ENCODE data around the gene MLXIPL. TPM values are rescaled to one million over a fixed set of nuclear protein-coding genes. Genes with fewer than 3 reads are reported as not detected.
A peak's percentile ranks its signal among the peaks of the same experiment; 100 is the strongest.
"Not testable (repeated sequence)": the region's sequence is repeated elsewhere in the genome, so short reads cannot be mapped to it uniquely, and the experiment has no call there.

The MLXIPL gene
- total and polyA plus RNA-seq, 2 experiments from 2014 or later = 21.7 to 46.7 TPM

GRCh38 chr7:73611017-73611555 lies 13.2 kb downstream of the MLXIPL start:
- Histone ChIP-seq H2AFZ (no peak overlapping the region), H3K4me3 (no peak overlapping the region), H3K36me3 (replicated peaks; ENCODE audit: insufficient read depth, low read depth) (no peaks in the 10 kb centered on the region), H3K9me3 (ENCODE audit: low read depth) (no peaks in the 10 kb centered on the region), H3K27ac (no peak overlapping the region), H3K9me2 (replicated peaks; ENCODE audit: insufficient read depth) (no peaks in the 10 kb centered on the region), H3K27me3 (no peaks in the 10 kb centered on the region), H3K4me1 (ENCODE audit: insufficient read depth) (no peaks in the 10 kb centered on the region), H4K20me1 (ENCODE audit: insufficient read depth, poor library complexity, severe bottlenecking) (no peaks in the 10 kb centered on the region), H3K4me2 (no peak overlapping the region), H3K79me2 (no peaks in the 10 kb centered on the region)
- TF ChIP-seq CTCF (IDR thresholded peaks at IDR 0.05; ENCODE audit: poor library complexity) = no peak
- WGBS (ENCODE audit: low lambda C conversion rate, missing lambda C conversion rate) = 84% methylated on average over 11 of the region's 11 CpGs
- DNase-seq (ENCODE audit: low spot score) = no peak

DNA sequence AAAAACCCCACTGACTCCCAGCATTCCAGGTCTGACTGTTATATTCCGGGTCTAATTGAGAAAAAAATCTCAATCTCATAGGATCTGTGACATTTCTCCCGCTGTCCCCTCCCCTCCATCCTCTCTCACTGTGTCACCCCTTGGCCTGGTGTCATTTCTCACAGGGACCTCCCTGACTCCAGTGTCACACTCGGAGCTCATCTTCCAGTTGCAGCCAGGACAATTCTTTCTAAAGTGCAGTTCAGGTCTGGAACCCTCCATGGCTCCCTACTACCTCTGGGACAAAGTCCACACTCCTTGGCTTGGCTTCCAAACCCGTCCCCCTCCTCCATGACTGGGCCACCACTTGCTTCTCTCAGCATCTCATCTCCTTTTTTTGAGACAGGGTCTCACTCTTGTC lies 14.2 kb downstream of the MLXIPL start:
- H3K79me2 ChIP-seq = no peaks in the 10 kb centered on the region
- TF ChIP-seq EZH2 (IDR thresholded peaks at IDR 0.05; ENCODE audit: borderline replicate concordance) (no peak), EZH2phosphoT487 (IDR thresholded peaks at IDR 0.05; ENCODE audit: low read depth, severe bottlenecking, unreplicated experiment) (no peak), CTCF (IDR thresholded peaks at IDR 0.05; ENCODE audit: poor library complexity) (no peak)
- H3K36me3 ChIP-seq (replicated peaks; ENCODE audit: insufficient read depth, low read depth) = no peaks in the 10 kb centered on the region
- no peak overlapping the region for H3K27ac ChIP-seq
- no peak overlapping the region for H3K4me3 ChIP-seq
- no peaks in the 10 kb centered on the region for H3K9me2 ChIP-seq (replicated peaks; ENCODE audit: insufficient read depth)
- 92% methylated on average over 4 of the region's 4 CpGs for WGBS (ENCODE audit: low lambda C conversion rate, missing lambda C conversion rate)
- no peaks in the 10 kb centered on the region for H3K9me3 ChIP-seq (ENCODE audit: low read depth)
- H4K20me1 ChIP-seq (ENCODE audit: insufficient read depth, poor library complexity, severe bottlenecking) = no peaks in the 10 kb centered on the region
- no peak overlapping the region for H3K4me2 ChIP-seq
- no peaks in the 10 kb centered on the region for H3K4me1 ChIP-seq (ENCODE audit: insufficient read depth)
- H3K27me3 ChIP-seq = no peaks in the 10 kb centered on the region
- no peak for DNase-seq (ENCODE audit: low spot score)
- H2AFZ ChIP-seq = no peak overlapping the region

- WGBS (ENCODE audit: low lambda C conversion rate, missing lambda C conversion rate) = 86% methylated on average over 5 of the region's 5 CpGs
- not testable (repeated sequence) for H3K79me2 ChIP-seq; H3K27ac ChIP-seq; H3K9me3 ChIP-seq (ENCODE audit: low read depth); H3K27me3 ChIP-seq; DNase-seq (ENCODE audit: low spot score); H3K4me1 ChIP-seq (ENCODE audit: insufficient read depth); H4K20me1 ChIP-seq (ENCODE audit: insufficient read depth, poor library complexity, severe bottlenecking); H3K36me3 ChIP-seq (replicated peaks; ENCODE audit: insufficient read depth, low read depth); H3K4me3 ChIP-seq; H2AFZ ChIP-seq; H3K4me2 ChIP-seq; H3K9me2 ChIP-seq (replicated peaks; ENCODE audit: insufficient read depth)
These were observed 16.7 kb downstream of the MLXIPL start for GRCh38 chr7:73607692-73607983.

DNA sequence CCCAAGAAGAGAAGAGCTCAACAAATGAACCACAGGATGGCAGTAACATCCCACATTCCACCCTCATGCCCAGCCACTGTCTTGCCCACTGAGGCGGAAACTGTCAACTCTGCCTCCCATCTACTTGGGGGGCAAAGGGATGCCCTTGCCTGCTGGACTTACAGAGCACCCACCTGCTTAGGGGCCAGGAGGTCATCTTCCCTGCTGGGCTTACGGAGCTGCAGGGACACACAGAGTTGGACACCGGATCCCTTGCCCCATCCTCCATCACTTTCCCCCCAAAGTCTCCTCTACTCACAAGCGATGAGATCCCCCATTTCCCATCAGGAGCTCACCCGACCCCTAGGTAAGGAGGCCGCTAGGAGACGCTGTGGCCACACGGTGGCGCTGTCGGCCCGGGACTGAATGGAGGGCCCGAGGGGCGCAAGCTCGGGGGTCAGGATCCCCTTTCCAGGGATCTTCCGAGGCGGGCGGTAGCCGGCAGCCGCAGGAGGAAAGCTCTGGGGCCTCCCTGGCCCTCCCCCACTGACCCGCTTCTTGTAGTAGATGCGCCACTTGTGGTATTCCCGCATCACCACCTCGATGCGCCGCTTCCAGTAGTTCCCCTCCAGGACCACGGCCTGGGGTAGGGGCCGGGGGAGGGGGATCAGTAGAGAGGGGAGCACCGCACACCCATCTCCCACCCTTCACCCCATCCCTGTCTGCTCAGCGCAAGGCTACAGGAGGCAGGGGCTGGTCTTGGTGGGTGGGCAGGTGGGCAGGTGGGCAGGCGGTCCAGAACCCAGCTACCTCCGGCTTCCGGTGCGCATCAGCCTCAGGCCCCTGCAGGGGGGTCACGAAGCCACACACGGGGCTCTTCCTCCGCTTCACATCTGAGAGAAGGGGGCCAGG lies 17.3 kb downstream of the MLXIPL start:
- Histone ChIP-seq H4K20me1 (ENCODE audit: insufficient read depth, poor library complexity, severe bottlenecking) (no peaks in the 10 kb centered on the region), H3K27me3 (no peaks in the 10 kb centered on the region), H3K36me3 (replicated peaks; ENCODE audit: insufficient read depth, low read depth) (no peaks in the 10 kb centered on the region), H3K4me2 (peak overlapping the region; percentile 74), H3K4me1 (ENCODE audit: insufficient read depth) (no peaks in the 10 kb centered on the region), H3K9me2 (replicated peaks; ENCODE audit: insufficient read depth) (no peaks in the 10 kb centered on the region), H3K9me3 (ENCODE audit: low read depth) (no peaks in the 10 kb centered on the region), H3K79me2 (no peaks in the 10 kb centered on the region), H3K27ac (no peak overlapping the region), H3K4me3 (no peak overlapping the region), H2AFZ (no peak overlapping the region)
- 21% methylated on average over 26 of the region's 36 CpGs for WGBS (ENCODE audit: low lambda C conversion rate, missing lambda C conversion rate)
- DNase-seq (ENCODE audit: low spot score) = peak; percentile 77
- TF ChIP-seq EZH2 (IDR thresholded peaks at IDR 0.05; ENCODE audit: borderline replicate concordance) = no peak
- peak; percentile 98 for TF ChIP-seq CTCF (IDR thresholded peaks at IDR 0.05; ENCODE audit: poor library complexity)
